ENCODE data around the gene CLDN3.
A peak's percentile ranks its signal among the peaks of the same experiment; 100 is the strongest.

Gene CLDN3

DNA sequence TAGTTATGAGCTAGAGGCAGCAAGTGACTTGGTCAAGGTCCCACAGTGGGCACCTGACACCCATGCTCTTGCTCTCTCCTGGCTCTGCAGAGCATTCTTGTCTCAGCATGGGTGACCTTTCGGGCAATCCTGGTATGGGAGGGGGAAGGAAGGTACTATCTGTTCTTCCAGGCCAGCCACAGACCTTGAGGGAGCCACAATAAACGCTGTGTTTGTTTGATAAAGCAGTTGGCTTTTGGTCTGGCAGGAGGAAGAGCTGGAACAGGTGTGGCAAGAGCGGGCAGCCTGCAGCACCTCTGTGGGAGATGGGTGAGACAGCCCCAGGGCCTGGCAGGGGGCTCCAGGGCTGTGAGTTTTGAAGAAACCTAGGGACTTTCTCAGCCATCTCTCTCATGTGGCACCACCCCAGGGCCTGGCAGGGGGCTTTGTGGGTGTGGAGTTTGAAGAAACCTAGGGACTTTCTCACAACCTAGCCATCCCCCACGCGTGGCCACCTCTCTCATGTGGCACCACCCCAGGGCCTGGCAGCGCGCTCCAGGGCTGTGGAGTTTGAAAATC lies 11.4 kb downstream of the CLDN3 start:
- peaks cover 12% of the 10 kb centered on the region for H3K27me3 Mint-ChIP-seq
- no peak overlapping the region for H3K27ac Mint-ChIP-seq

DNA sequence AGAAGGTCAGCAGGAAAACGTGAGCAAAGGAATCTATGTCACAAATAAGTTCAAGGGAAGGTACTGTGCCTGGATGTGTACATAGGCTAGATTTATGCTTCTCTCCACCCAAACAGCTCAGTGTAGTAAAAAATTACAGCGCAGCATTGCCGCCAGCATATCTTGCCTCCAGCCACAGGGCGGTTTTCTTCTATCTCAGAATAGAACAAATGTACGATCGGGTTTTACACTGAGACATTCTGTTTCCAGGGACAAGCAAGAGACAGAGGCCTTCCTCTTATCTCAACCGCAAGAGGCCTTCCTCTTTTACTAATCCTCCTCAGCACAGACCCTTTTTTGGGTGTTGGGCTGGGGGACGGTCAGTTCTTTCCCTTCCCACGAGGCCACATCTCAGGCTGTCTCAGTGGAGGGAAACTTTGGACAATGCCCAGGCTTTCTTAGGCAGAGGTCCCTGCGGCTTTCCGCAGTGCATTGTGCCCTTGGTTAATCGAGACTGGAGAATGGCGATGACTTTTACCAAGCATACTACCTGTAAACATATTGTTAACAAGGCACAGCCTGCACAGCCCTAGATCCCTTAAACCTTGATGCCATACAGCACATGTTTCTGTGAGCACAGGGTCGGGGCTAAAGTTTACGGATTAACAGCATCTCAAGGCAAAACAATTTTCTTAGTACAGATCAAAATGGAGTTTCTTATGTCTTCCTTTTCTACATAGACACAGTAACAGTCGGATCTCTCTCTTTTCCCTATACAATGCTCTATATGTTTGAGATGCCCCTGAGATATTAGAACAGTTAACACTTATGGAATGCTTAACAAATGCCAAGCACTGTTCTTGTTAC lies 19.9 kb downstream of the CLDN3 start:
- Mint-ChIP-seq H3K4me1 (no peaks in the 10 kb centered on the region), H3K27ac (no peak overlapping the region), H3K9me3 (no peaks in the 10 kb centered on the region), H3K36me3 (no peaks in the 10 kb centered on the region), H3K27me3 (peaks cover 4% of the 10 kb centered on the region), H3K4me3 (no peak overlapping the region)
- CTCF ChIA-PET: interaction anchor here (1.7 kb wide), 1 partner anchor 17 kb away, joined by 3 read pairs; no protein-coding TSS in a partner anchor
- DNase-seq: no peak

More for the DNA sequence above, 11.4 kb downstream of the CLDN3 start:
- Mint-ChIP-seq H3K36me3 (no peaks in the 10 kb centered on the region), H3K9me3 (no peaks in the 10 kb centered on the region), H3K4me3 (no peak overlapping the region), H3K4me1 (no peaks in the 10 kb centered on the region)
- no peak for DNase-seq
- CTCF ChIA-PET: no interaction called here

DNA sequence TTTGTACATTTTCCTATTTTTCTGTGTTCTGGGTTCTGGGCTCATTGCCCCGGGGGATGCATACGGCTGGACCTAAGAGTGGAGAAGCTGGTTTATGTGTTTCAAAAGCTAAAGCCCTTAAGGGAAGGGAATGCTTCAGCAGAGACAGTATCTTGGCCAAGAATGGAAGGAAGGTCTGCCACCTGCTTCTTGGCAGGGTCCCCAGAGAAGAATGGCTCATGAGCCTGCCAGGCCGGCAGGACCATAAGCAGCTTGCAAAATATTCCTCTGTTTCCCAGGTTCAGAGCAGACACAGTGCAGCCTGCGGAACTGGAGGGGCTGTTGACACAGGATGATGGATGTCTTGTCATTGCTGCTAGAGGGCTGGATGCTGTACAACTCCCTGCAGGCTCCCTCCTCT lies 23.7 kb downstream of the CLDN3 start:
- DNase-seq: no peak
- Mint-ChIP-seq H3K9me3 (no peaks in the 10 kb centered on the region), H3K4me3 (no peak overlapping the region), H3K27me3 (peaks cover 27% of the 10 kb centered on the region), H3K36me3 (no peaks in the 10 kb centered on the region), H3K4me1 (no peaks in the 10 kb centered on the region), H3K27ac (peak overlapping the region; percentile 12)
- CTCF ChIA-PET: interaction anchor here (1.4 kb wide), 1 partner anchor 139 kb away, joined by 3 read pairs; no protein-coding TSS in a partner anchor

DNA sequence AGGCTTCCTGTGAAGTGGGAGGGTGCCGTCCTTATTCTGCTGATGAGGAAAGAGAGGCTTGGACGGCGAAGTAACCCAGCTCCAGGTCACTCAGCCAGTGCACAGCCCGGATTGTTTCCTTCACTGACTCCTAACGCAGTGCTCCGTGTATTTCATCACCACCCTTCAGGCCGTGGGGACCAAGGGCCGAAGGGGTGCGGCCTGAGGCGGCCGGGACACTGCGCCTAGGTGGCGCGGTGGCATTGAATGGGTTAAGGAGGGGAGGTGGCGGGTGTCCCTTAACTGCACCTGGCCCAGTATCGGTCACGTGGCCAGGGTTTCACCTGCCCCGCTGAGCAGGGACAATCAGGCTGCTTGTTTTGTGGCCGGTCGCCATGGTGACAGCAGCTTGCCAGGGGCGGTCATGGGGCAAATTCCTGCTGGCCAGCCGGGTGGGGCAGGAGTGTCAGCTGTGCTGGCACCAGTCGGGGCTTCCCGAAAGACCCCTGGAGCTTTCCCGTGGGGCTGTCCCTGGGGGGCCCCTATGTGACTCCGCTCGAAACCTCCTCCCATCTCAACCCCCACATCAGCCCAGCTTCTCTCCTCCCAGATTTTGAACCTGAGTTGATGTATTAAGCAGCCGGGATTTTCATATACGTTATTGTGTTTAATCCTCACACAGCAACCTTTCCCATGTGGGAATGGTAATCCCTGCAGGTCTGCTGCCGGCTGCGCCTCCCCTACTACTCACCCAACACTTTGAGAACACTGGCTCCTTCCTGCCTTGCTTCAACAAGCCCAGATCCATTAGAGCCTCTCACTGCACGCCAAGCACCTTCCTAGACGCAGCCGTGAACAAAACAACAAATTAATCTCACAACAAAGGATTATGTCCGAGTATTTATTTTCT lies 27.1 kb downstream of the CLDN3 start:
- Mint-ChIP-seq H3K4me3 (no peak overlapping the region), H3K27ac (no peak overlapping the region), H3K4me1 (peaks cover 3% of the 10 kb centered on the region), H3K36me3 (no peaks in the 10 kb centered on the region), H3K27me3 (peaks cover 23% of the 10 kb centered on the region), H3K9me3 (no peaks in the 10 kb centered on the region)
- no peak for DNase-seq
- CTCF ChIA-PET: no interaction called here

DNA sequence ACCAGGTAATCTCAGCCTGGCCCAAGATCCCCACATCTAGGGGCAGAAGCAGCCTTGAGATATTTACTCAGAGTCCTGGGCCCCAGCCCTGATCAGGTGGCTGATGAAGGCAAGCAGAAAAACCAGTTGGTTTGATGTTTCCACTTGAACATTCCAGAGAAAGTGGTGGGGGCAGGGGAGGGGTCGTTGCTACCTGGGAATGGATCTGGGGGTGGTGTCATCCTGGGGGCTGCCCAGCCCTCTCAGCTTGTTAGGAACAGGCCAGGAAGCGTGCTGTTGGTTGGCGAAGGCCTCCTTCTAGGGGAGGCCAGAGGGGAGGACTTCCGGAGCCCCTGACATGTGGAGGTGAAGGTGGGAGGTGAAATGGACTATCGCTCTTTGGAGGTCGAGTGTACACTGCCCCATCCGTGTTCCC lies 27.7 kb downstream of the CLDN3 start:
- CTCF ChIA-PET: no interaction called here
- DNase-seq: no peak
- Mint-ChIP-seq H3K4me1 (peaks cover 9% of the 10 kb centered on the region), H3K4me3 (no peak overlapping the region), H3K36me3 (no peaks in the 10 kb centered on the region), H3K27me3 (peaks cover 23% of the 10 kb centered on the region), H3K9me3 (no peaks in the 10 kb centered on the region), H3K27ac (no peak overlapping the region)

DNA sequence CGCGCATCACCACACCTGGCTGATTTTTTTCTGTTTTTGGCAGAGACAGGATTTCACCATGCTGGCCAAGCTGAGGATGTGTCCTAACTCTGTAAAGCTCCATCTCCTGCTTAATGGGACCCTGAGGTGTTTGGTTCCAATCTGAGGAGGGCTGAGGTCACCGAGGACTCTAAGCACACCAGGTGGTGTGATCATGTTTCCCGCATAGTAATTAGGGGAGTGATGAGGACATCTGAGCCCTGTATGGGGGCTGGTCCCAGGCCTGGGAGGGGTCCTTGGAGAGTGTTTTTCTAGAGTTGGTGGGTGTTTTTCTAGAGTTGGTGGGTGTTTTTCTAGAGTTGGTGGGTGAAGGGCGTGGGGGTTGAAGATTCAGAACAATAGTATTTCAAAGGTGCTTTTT lies 28.5 kb downstream of the CLDN3 start:
- peaks cover 23% of the 10 kb centered on the region for H3K27me3 Mint-ChIP-seq
- H3K4me3 Mint-ChIP-seq: no peak overlapping the region
- CTCF ChIA-PET: no interaction called here
- H3K9me3 Mint-ChIP-seq: no peaks in the 10 kb centered on the region
- DNase-seq: no peak
- H3K4me1 Mint-ChIP-seq: peaks cover 14% of the 10 kb centered on the region
- no peaks in the 10 kb centered on the region for H3K36me3 Mint-ChIP-seq
- peak overlapping the region; percentile 22 for H3K27ac Mint-ChIP-seq

DNA sequence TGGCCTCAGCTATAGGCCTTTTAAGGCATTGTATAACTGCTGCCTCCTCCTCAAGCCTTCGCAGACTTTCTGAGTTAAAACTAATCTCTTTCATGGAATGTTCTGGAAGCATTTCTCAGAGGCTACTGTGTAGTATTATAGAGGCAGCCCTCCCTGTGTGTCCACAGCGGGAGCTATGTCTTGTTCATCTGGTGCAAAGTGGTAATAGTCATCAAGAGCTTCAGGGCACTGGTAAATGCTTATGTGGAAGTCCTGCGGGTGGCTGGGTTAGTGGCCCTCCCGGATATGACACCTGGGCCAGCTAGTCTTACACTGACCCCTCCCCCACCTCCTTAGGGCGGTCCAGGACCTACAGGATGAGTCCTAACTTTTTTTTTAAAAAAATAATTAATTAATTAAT lies 29.3 kb downstream of the CLDN3 start:
- Mint-ChIP-seq H3K4me1 (peaks cover 16% of the 10 kb centered on the region), H3K27me3 (peaks cover 23% of the 10 kb centered on the region), H3K36me3 (peaks cover 3% of the 10 kb centered on the region), H3K9me3 (no peaks in the 10 kb centered on the region), H3K27ac (no peak overlapping the region), H3K4me3 (peak overlapping the region; percentile 26)
- CTCF ChIA-PET: interaction anchor here (1.0 kb wide), 1 partner anchor 115 kb away, joined by 4 read pairs; no protein-coding TSS in a partner anchor
- no peak for DNase-seq

DNA sequence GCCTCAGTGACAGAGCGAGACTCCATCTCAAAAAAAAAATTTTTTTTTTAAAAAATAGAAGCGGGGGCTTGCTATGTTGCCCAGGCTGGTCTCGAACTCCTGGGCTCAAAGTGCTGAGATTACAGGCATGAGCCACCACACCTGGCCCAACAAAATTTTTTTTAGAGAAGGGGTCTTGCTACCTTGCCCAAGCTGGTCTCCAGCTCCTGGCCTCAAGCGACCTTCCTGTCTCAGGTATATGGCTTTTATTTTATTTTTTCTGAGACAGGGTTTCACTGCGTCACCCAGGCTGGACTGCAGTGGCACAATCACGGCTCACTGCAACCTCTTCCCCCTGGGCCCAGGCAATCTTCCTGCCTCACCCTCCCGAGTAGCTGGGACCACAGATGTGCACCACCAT lies 29.9 kb downstream of the CLDN3 start:
- H3K27me3 Mint-ChIP-seq: peaks cover 23% of the 10 kb centered on the region
- peaks cover 17% of the 10 kb centered on the region for H3K4me1 Mint-ChIP-seq
- no peak for DNase-seq
- H3K4me3 Mint-ChIP-seq: peak overlapping the region; percentile 26
- CTCF ChIA-PET: interaction anchor here (1.0 kb wide), 1 partner anchor 116 kb away, joined by 4 read pairs; no protein-coding TSS in a partner anchor
- H3K27ac Mint-ChIP-seq: no peak overlapping the region
- no peaks in the 10 kb centered on the region for H3K9me3 Mint-ChIP-seq
- peaks cover 3% of the 10 kb centered on the region for H3K36me3 Mint-ChIP-seq

DNA sequence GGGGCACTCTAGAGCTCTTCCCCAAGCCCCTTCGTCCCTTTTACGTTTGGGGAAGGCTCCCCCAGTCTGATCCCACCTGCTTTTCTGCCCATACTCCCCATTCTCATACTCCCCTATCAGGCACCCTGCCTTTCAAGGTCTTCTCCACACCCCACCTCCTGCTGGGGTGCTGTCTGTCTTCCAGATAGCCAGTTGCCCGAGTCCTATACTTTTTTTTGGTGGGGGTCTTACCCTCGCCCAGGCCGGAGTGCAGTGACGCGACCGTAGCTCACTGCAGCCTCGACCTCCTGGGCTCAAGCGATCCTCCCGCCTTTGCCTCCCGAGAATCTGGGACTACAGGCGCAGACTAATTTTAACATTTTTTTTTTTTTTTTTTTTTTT lies 30.7 kb downstream of the CLDN3 start:
- Mint-ChIP-seq H3K36me3 (peaks cover 3% of the 10 kb centered on the region), H3K27me3 (peaks cover 23% of the 10 kb centered on the region), H3K4me3 (peak overlapping the region; percentile 87), H3K27ac (peak overlapping the region; percentile 93), H3K9me3 (no peaks in the 10 kb centered on the region), H3K4me1 (peaks cover 24% of the 10 kb centered on the region)
- DNase-seq: no peak
- CTCF ChIA-PET: interaction anchor here (1.2 to 2.0 kb wide), 2 partner anchors 111 to 116 kb away, joined by 3 to 7 read pairs; no protein-coding TSS in a partner anchor

DNA sequence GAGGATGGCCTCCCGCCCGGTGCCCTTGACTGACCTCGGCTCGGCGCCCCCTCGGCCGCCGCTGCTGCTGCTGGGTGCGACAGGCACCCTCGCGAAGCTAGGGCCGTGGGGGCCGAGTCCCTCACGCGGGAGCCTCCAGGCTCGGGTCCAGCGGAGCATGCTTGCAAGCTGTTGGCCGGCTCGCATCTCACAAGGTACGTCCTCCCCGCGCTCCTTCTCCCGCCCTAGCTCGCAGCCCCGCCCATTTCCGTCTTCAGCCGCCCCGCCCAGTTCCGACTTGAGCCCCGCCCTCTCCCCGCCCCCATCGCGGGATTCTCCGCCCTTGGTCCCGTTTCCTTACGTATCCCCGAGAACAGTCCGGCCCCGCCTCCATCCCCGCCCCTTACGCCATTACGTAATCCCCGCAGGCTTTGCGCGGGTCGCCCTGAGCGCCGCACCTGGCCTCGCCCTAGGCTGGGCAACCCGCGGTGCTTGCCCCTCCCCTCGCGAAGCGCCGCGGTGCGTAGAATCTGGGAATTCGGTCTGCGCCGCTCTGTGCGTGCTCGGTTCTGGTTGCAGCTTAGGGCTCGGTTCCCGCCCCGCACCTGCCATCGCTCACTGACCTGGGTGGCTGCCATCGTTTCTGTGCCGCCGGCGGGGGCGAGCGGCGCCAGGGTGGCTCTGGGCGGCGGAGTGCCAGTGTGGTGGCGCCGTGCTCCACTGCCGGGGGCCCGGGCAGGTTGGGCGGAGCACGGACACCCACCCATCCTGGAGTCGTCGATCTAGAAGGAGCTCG lies 31.3 kb downstream of the CLDN3 start, which contains the start of gene ABHD11:
ABHD11 (minus strand) TSS at position 191 of the 775 bp plus-strand sequence; CDS start at position 159, 32 bp downstream.
- H3K4me1 Mint-ChIP-seq: peaks cover 24% of the 10 kb centered on the region
- peaks cover 18% of the 10 kb centered on the region for H3K27me3 Mint-ChIP-seq
- peak within 1 kb of the TSS; percentile 87 for H3K4me3 Mint-ChIP-seq
- DNase-seq: peak; percentile 98
- peaks cover 3% of the 10 kb centered on the region for H3K36me3 Mint-ChIP-seq
- H3K27ac Mint-ChIP-seq: peak within 1 kb of the TSS; percentile 93
- no peaks in the 10 kb centered on the region for H3K9me3 Mint-ChIP-seq
- CTCF ChIA-PET: interaction anchor here (0.8 to 2.0 kb wide), 5 partner anchors 21 to 134 kb away, joined by 3 to 7 read pairs (median 5); no protein-coding TSS in a partner anchor

DNA sequence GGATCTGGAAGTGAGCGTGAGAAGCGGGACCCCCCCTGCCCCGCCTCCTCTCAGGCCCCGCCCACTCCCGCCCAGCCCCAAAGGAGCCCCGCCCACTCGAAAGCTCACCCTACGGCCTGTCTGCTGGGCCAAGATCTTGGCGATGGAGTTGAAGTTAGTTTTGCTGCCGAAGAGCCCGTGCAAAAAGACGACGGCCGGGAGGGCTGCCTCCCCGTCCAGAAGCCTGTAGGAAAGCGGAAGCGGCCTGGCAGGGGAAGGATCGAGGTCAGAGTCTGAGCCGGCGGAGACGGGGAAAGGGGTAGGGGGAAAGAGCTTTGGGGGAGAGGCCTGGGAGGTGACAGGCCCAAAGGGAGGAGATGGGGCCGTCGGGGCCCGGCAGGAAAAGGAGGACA lies 31.9 kb downstream of the CLDN3 start:
- peak; percentile 69 for DNase-seq
- peaks cover 24% of the 10 kb centered on the region for H3K4me1 Mint-ChIP-seq
- CTCF ChIA-PET: interaction anchor here (0.8 to 2.0 kb wide), 4 partner anchors 21 to 134 kb away, joined by 3 to 7 read pairs (median 5); no protein-coding TSS in a partner anchor
- H3K9me3 Mint-ChIP-seq: no peaks in the 10 kb centered on the region
- H3K27me3 Mint-ChIP-seq: peaks cover 12% of the 10 kb centered on the region
- peak overlapping the region; percentile 87 for H3K4me3 Mint-ChIP-seq
- peak overlapping the region; percentile 93 for H3K27ac Mint-ChIP-seq
- peaks cover 3% of the 10 kb centered on the region for H3K36me3 Mint-ChIP-seq

DNA sequence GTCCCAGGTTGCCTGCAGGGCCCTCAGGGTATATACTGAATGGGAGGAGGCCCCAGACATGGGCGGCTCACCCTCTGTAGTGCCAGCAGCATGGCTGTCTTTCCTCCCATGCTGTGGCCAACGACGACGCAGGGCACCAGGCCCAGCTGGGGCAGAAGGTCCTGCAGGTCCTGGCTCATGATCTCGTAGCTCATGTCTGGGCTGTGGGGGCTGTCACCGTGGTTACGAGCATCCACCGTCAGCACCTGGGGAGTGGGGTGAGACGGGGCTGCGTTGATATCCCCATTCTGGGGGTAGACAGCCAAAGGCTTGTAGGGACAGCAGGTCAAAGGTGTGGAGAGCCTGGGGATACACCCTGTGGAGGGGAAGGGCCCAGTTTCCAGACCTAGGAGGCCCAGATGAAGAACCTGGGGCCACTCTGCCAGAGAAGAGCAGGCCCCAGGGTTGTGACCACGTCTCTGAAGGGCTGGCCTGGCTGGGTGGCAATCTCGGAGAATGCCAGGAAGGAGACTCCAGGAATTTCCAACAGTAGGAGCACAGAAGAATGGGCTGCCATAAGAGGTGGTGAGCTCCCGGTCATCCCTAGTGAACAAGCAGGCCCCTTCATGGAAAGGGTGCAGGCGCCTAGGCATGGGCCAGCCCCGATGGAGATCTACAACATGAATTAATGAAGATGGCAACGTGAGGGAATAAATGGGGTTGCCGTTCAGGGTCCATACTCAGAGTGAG lies 32.4 kb downstream of the CLDN3 start:
- peak overlapping the region; percentile 93 for H3K27ac Mint-ChIP-seq
- H3K4me3 Mint-ChIP-seq: peak overlapping the region; percentile 87
- peaks cover 7% of the 10 kb centered on the region for H3K27me3 Mint-ChIP-seq
- peaks cover 3% of the 10 kb centered on the region for H3K36me3 Mint-ChIP-seq
- peaks cover 24% of the 10 kb centered on the region for H3K4me1 Mint-ChIP-seq
- H3K9me3 Mint-ChIP-seq: no peaks in the 10 kb centered on the region
- DNase-seq: no peak
- CTCF ChIA-PET: interaction anchor here (0.8 to 6.0 kb wide), 5 partner anchors 20 to 133 kb away, joined by 3 to 87 read pairs (median 5); no protein-coding TSS in a partner anchor

DNA sequence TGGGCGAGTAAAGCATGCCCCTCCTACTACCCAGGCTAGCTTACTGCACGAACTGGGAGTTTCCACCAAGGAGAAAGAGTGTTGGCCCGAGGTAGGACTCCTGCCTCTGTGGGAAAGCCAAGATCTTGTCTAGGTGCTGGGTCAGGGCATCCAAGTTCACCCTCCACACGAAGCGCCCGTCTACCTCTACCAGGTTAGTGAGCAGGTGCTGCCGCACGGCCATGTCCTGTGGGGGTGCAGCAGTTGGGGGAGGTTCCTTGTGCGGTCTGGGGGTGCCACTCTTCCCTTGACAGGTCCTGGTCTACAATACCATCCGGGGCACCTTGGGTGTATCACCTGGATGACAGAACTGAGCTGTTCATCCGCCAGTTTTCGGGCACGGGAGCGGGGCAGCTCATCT lies 33.2 kb downstream of the CLDN3 start:
- H3K27me3 Mint-ChIP-seq: no peaks in the 10 kb centered on the region
- CTCF ChIA-PET: interaction anchor here (1.0 to 6.0 kb wide), 2 partner anchors 32 to 130 kb away, joined by 3 to 87 read pairs; no protein-coding TSS in a partner anchor
- H3K27ac Mint-ChIP-seq: no peak overlapping the region
- peaks cover 24% of the 10 kb centered on the region for H3K4me1 Mint-ChIP-seq
- H3K9me3 Mint-ChIP-seq: no peaks in the 10 kb centered on the region
- no peak overlapping the region for H3K4me3 Mint-ChIP-seq
- H3K36me3 Mint-ChIP-seq: peaks cover 3% of the 10 kb centered on the region
- DNase-seq: no peak

Measured in activated naive CD4-positive, alpha-beta T cell treated with anti-CD3 and anti-CD28 coated beads, Interleukin-2, amount 10 ng/mL, durations not matched to agents 7 days and 5 days (primary cell).